A673 (cell line): ENCODE measurements around the gene NOTCH3. TPM values are rescaled to one million over a fixed set of nuclear protein-coding genes. Genes with fewer than 3 reads are reported as not detected.

ENCODE experiments used
- BruUV-seq: library from RNA; stranded (reverse); fragments of 400-500 nt; replicated peaks from 2 replicates; lab custom pipeline; 2021; lab: Mats Ljungman, UMichigan
- CTCF ChIA-PET: fragments of 300-600 bp; sonication (Branson Sonifier 250); formaldehyde crosslinking; loops from one replicate; lab custom pipeline; 2022; ENCODE audit warnings: antibody characterized with exemption; lab: Charles Lee
- POLR2A ChIA-PET: fragments of 300-600 bp; sonication (Branson Sonifier 250); formaldehyde crosslinking; loops from one replicate; lab custom pipeline; 2022; ENCODE audit warnings: antibody characterized with exemption; ENCODE audit not compliant: low non-redundant PET; lab: Charles Lee
- DNase-seq: peaks from one replicate; pipeline ENCODE4 v3.0.0-alpha.2; 2015; ENCODE audit warnings: low spot score
- H3K27ac ChIP-seq: fragments of 200-600 bp; sonication (generic); 2 replicates; pipeline ENCODE4 v1.5.1; 2016; ENCODE audit warnings: mixed run types, low read depth, mild to moderate bottlenecking, mixed read lengths, antibody characterized with exemption, low read length; ENCODE audit not compliant: poor library complexity, severe bottlenecking
- H3K27me3 ChIP-seq: fragments of 200-600 bp; sonication (generic); replicated peaks from 2 replicates; pipeline ENCODE4 v1.6.1; 2017; ENCODE audit warnings: mixed run types, low read depth, mild to moderate bottlenecking, mixed read lengths, antibody characterized with exemption, low read length; ENCODE audit not compliant: insufficient read depth, poor library complexity
- H3K36me3 ChIP-seq: fragments of 200-600 bp; sonication (generic); 2 replicates; pipeline ENCODE4 v1.6.1; 2016; ENCODE audit warnings: mixed run types, mild to moderate bottlenecking, mixed read lengths, antibody characterized with exemption, low read length; ENCODE audit not compliant: insufficient read depth, poor library complexity, severe bottlenecking
- H3K4me1 ChIP-seq: fragments of 200-600 bp; sonication (generic); 2 replicates; pipeline ENCODE4 v1.6.1; 2017; ENCODE audit warnings: mixed run types, mild to moderate bottlenecking, mixed read lengths, antibody characterized with exemption, low read length; ENCODE audit not compliant: insufficient read depth, poor library complexity, severe bottlenecking
- H3K4me3 ChIP-seq: fragments of 200-600 bp; sonication (generic); 2 replicates; pipeline ENCODE4 v1.5.1; 2016; ENCODE audit warnings: low read depth, mixed run types, mild to moderate bottlenecking, mixed read lengths, low read length; ENCODE audit not compliant: poor library complexity, severe bottlenecking
- H3K9me3 ChIP-seq: fragments of 200-600 bp; sonication (generic); 2 replicates; pipeline ENCODE4 v1.6.1; 2016; ENCODE audit warnings: mixed run types, low read depth, mild to moderate bottlenecking, mixed read lengths, antibody characterized with exemption, low read length; ENCODE audit not compliant: poor library complexity, severe bottlenecking
- CTCF ChIP-seq: fragments of 300-800, 200-600 bp; sonication (generic); conservative IDR thresholded peaks from 2 replicates; pipeline ENCODE4 v1.5.1; 2017; ENCODE audit warnings: low read depth, mild to moderate bottlenecking, antibody characterized with exemption, low read length, moderate library complexity, mixed read lengths
- EZH2 ChIP-seq: fragments of 200-600 bp; sonication (generic); IDR thresholded peaks from 2 replicates; pipeline ENCODE4 v1.6.1; 2017; ENCODE audit warnings: borderline replicate concordance, low read depth, mild to moderate bottlenecking, mixed read lengths, antibody characterized with exemption, low read length; ENCODE audit not compliant: poor library complexity, severe bottlenecking
- intact Hi-C: fragments of 100-400 bp; cut with micrococcal nuclease; formaldehyde crosslinking; loops from one replicate; pipeline ENCODE4 v1.10.0; 2022; ENCODE audit not compliant: unreplicated experiment
- total RNA-seq: library from RNA; stranded (reverse); gene quantifications from 2 replicates; pipeline ENCODE4 v1.2.3, GENCODE V29; 2021

Gene NOTCH3
- total RNA-seq, 1 experiment from 2014 or later, result 19.7 TPM

GRCh38 chr19:15238639-15239155, 37.9 kb upstream of the NOTCH3 start:
- ChIA-PET POLR2A (no interaction called here), CTCF (interaction anchor here (0.8 kb wide), 1 partner anchor 61 kb away, joined by 3 read pairs; no protein-coding TSS in a partner anchor)
- H3K27ac ChIP-seq, result no peak overlapping the region
- no peaks in the 10 kb centered on the region for H3K27me3 ChIP-seq
- no peaks in the 10 kb centered on the region for H3K9me3 ChIP-seq
- no peak for TF ChIP-seq EZH2
- no peak for DNase-seq
- H3K4me1 ChIP-seq, result no peaks in the 10 kb centered on the region
- peaks cover 67% of the 10 kb centered on the region for H3K36me3 ChIP-seq
- BruUV-seq, result TSS peak; percentile 67
- H3K4me3 ChIP-seq, result no peak overlapping the region
- intact Hi-C loops, result no loop called here

GRCh38 chr19:15237759-15238638, 37.2 kb upstream of the NOTCH3 start:
- Histone ChIP-seq H3K9me3 (no peaks in the 10 kb centered on the region), H3K27me3 (no peaks in the 10 kb centered on the region), H3K4me1 (no peaks in the 10 kb centered on the region), H3K36me3 (peaks cover 62% of the 10 kb centered on the region), H3K4me3 (no peak overlapping the region), H3K27ac (no peak overlapping the region)
- POLR2A ChIA-PET, result no interaction called here
- CTCF ChIA-PET, result interaction anchor here (0.8 kb wide), 1 partner anchor 61 kb away, joined by 3 read pairs; no protein-coding TSS in a partner anchor
- no TSS peak for BruUV-seq
- no peak for DNase-seq
- TF ChIP-seq CTCF (no peak), EZH2 (no peak)
- intact Hi-C loops, result no loop called here

GRCh38 chr19:15236886-15237285, 36.1 kb upstream of the NOTCH3 start:
- no peak overlapping the region for H3K4me3 ChIP-seq
- no peaks in the 10 kb centered on the region for H3K9me3 ChIP-seq
- BruUV-seq, result no TSS peak
- no peaks in the 10 kb centered on the region for H3K4me1 ChIP-seq
- DNase-seq, result no peak
- no peak overlapping the region for H3K27ac ChIP-seq
- no peaks in the 10 kb centered on the region for H3K27me3 ChIP-seq
- peaks cover 59% of the 10 kb centered on the region for H3K36me3 ChIP-seq
- ChIA-PET CTCF (no interaction called here), POLR2A (interaction anchor here (0.6 kb wide), 1 partner anchor 295 kb away, joined by 22 read pairs; no protein-coding TSS in a partner anchor)
- intact Hi-C loops, result no loop called here
- TF ChIP-seq EZH2, result no peak
- no peak for TF ChIP-seq CTCF
